Breast epithelium (tissue), 4 donors: Measurements from ENCODE around the gene SLC4A8. TPM values are rescaled to one million over a fixed set of nuclear protein-coding genes. Genes with fewer than 3 reads are reported as not detected.

Source experiments
- DNase-seq, 2 donors: peaks; one replicate each; pipeline ENCODE4 v3.0.0-alpha.2; 2019; ENCODE audit warnings: low spot score in 2 of 2
- H3K27ac ChIP-seq, 2 donors: fragments of 200-600 bp; sonication (generic) in 1 of 2; one replicate each; pipeline ENCODE4 v1.5.1; 2016 to 2019; ENCODE audit warnings: mild to moderate bottlenecking in 1 of 2
- H3K27me3 ChIP-seq, 2 donors: fragments of 200-600 bp; sonication (generic) in 1 of 2; one replicate each; pipeline versions ENCODE4 v1.5.1 to v1.6.0; 2017 to 2019; ENCODE audit warnings: control low read depth in 1 of 2, mild to moderate bottlenecking in 1 of 2
- H3K36me3 ChIP-seq: fragments of 200-600 bp; one replicate; pipeline ENCODE4 v1.5.1; 2019
- H3K4me1 ChIP-seq, 2 donors: fragments of 200-600 bp; sonication (generic); one replicate each; pipeline ENCODE4 v1.5.1; 2016 to 2019; ENCODE audit warnings: control low read depth in 1 of 2
- H3K4me3 ChIP-seq, 3 donors: fragments of 200-600 bp; sonication (generic); 1 replicate in 2 of 3; 2 replicates in 1 of 3; pipeline ENCODE4 v1.5.1; 2016 to 2019; ENCODE audit warnings: mild to moderate bottlenecking in 3 of 3, moderate library complexity in 2 of 3
- H3K9me3 ChIP-seq, 2 donors: fragments of 200-600 bp; sonication (generic) in 1 of 2; one replicate each; pipeline ENCODE4 v1.5.1; 2016 to 2019; ENCODE audit warnings: control low read depth in 1 of 2
- POLR2A ChIP-seq: fragments of 450-650 bp; IDR thresholded peaks from one replicate; pipeline ENCODE4 v1.6.1; 2016; ENCODE audit warnings: antibody characterized with exemption, mild to moderate bottlenecking, moderate library complexity
- POLR2AphosphoS5 ChIP-seq, 3 donors: sonication (generic); formaldehyde crosslinking; IDR thresholded peaks; one replicate each; pipeline ENCODE4 v1.6.1; 2017; ENCODE audit warnings: antibody characterized with exemption in 3 of 3
- intact Hi-C: fragments of 100-400 bp; cut with DNase I; formaldehyde crosslinking; loops from one replicate; pipeline ENCODE4 v1.15.1; 2023; ENCODE audit warnings: low total_unique reads
- total RNA-seq, 3 donors: library from RNA; depleted of rRNA; stranded (reverse); fragments of >200 nt; gene quantifications; one replicate each; pipeline ENCODE4 v1.1.0, GENCODE V29; 2016
- TF ChIP-seq, protein P1 (sequence below), 3 donors: fragments of 450-650 bp; IDR thresholded peaks; one replicate each; pipeline ENCODE4 v1.5.1; 2016 to 2017; ENCODE audit warnings: antibody characterized with exemption in 3 of 3, mild to moderate bottlenecking in 3 of 3, moderate library complexity in 3 of 3

The SLC4A8 gene
- total RNA-seq, 3 donors from 2014 or later = 0.64 to 8.3 (median 6.2) TPM

DNA sequence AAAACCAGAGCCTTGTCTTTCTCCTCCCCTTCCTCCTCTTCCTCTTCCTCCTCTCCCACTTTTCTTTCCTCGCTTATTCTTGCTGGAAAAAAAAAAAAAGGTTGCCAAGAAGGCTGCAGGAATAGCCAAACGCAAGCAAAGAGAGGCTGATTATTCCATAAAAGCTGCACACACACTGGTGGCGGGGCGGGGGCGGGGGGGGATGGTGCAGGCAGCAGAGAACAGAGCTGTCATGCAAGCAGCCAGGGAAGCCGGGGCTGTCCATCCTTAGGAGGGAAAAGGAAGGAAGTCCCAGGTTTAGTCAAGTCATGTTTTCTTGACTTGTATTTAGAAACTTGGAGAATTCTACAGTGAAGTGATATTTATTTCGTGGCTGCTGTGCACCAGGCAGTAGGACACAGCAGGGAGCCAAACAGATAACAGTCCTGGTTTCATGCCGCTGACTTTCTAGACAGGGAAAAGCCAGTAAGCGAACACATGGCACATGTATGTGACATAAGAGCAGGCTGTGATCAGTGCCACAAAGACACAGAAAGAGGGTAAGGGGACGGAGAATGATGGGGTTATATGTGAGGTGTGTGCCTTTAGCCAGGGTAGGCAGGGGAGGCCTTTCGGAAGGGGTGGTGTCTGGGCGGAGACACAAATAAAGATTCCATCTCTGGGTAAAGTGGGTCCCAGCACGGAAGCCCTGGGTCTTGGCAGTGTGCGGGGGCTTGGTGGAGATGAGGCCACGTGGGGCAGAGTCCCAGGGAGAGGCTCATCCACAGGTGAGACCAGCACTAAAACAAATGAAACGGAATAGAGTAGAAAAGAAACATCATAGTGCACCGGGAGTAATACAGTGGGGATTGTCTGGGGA is 109.8 kb downstream of the SLC4A8 start:
- no peak overlapping the region for H3K27ac ChIP-seq
- H3K4me1 ChIP-seq = no peaks in the 10 kb centered on the region
- H3K36me3 ChIP-seq = no peaks in the 10 kb centered on the region
- H3K9me3 ChIP-seq = no peaks in the 10 kb centered on the region
- H3K27me3 ChIP-seq = peaks cover 0 to 3% of the 10 kb centered on the region in 2 donors
- no peak overlapping the region for H3K4me3 ChIP-seq
- TF ChIP-seq, protein P1, sequence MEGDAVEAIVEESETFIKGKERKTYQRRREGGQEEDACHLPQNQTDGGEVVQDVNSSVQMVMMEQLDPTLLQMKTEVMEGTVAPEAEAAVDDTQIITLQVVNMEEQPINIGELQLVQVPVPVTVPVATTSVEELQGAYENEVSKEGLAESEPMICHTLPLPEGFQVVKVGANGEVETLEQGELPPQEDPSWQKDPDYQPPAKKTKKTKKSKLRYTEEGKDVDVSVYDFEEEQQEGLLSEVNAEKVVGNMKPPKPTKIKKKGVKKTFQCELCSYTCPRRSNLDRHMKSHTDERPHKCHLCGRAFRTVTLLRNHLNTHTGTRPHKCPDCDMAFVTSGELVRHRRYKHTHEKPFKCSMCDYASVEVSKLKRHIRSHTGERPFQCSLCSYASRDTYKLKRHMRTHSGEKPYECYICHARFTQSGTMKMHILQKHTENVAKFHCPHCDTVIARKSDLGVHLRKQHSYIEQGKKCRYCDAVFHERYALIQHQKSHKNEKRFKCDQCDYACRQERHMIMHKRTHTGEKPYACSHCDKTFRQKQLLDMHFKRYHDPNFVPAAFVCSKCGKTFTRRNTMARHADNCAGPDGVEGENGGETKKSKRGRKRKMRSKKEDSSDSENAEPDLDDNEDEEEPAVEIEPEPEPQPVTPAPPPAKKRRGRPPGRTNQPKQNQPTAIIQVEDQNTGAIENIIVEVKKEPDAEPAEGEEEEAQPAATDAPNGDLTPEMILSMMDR (IDR thresholded peaks at IDR 0.05) = no peak
- TF ChIP-seq POLR2A (no peak), POLR2AphosphoS5 (IDR thresholded peaks at IDR 0.05) (no peak)
- intact Hi-C loops = no loop called here
- no peak for DNase-seq

DNA sequence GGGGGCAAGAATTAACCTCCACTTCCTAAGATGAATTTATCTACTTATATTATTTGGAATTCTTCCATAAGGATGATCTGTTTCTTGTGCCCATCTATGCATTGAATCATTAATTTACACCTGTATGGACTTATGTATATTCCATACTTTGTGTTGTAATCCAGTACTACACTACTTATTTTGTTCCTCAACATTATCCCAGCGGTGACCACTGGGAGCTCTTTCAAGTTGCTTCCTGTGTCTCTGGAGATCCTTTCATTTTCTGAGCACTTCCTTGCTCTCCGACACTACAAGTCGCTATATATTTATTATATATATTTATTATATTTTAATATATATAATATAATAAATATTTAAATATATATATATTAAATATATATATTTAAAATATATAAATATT is 111.5 kb downstream of the SLC4A8 start:
- no peaks in the 10 kb centered on the region for H3K36me3 ChIP-seq
- H3K9me3 ChIP-seq = no peaks in the 10 kb centered on the region
- intact Hi-C loops = no loop called here
- no peak for DNase-seq
- TF ChIP-seq POLR2AphosphoS5 (IDR thresholded peaks at IDR 0.05) = no peak
- no peak for TF ChIP-seq POLR2A
- TF ChIP-seq, protein P1 (IDR thresholded peaks at IDR 0.05) = no peak
- H3K27ac ChIP-seq = no peak overlapping the region
- no peak overlapping the region for H3K4me3 ChIP-seq
- peaks cover 0 to 3% of the 10 kb centered on the region in 2 donors for H3K27me3 ChIP-seq
- H3K4me1 ChIP-seq = no peaks in the 10 kb centered on the region

DNA sequence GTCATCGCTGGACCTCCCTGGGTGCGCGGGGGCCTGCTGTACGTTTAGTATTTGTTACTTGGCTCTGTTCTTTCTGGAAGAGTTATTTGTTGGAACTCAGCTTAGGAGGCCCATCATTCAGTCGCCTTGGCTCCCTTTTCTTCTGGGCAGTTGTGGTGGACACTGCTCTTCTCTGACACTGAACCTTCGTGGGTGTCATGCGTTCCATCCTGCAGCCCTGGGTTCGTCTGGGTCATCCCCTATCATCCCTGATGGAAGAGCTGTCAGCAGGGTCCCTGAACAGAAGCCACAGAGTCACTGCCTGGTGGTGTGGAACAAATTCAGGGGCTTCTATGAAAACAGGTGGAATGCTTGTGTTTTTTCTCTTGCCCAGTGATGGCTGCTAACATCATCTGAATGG is 113.5 kb downstream of the SLC4A8 start:
- Histone ChIP-seq H3K27me3 (peaks cover 0 to 3% of the 10 kb centered on the region in 2 donors), H3K9me3 (no peaks in the 10 kb centered on the region), H3K4me1 (no peaks in the 10 kb centered on the region), H3K36me3 (no peaks in the 10 kb centered on the region), H3K27ac (no peak overlapping the region), H3K4me3 (no peak overlapping the region)
- TF ChIP-seq, protein P1 (IDR thresholded peaks at IDR 0.05) = no peak
- intact Hi-C loops = no loop called here
- DNase-seq = no peak

DNA sequence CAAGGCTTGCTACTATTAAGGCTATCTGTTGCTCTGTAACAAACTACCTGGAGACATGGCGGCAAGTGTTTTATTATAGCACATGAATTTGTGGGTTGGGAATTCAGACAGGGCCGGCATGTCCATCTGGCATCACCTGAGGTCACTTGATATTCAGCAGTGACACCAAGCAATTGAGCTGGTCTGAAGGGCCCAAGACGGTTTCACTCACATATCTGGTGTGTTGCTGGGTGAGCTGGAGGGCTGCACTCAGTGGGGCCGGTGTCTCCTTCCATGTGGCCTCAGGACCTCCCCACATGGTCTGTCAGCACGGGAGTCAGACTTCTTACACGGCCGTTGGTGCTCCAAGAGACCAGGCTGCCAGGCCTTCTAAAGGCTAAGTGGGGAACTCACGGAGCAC is 114.0 kb downstream of the SLC4A8 start:
- H3K36me3 ChIP-seq = no peaks in the 10 kb centered on the region
- intact Hi-C loops = no loop called here
- no peak overlapping the region for H3K4me3 ChIP-seq
- no peak for DNase-seq
- H3K27me3 ChIP-seq = peaks cover 0 to 3% of the 10 kb centered on the region in 2 donors
- TF ChIP-seq POLR2A (no peak), POLR2AphosphoS5 (IDR thresholded peaks at IDR 0.05) (no peak)
- TF ChIP-seq, protein P1 (IDR thresholded peaks at IDR 0.05) = no peak
- H3K4me1 ChIP-seq = no peaks in the 10 kb centered on the region
- H3K27ac ChIP-seq = no peak overlapping the region
- H3K9me3 ChIP-seq = no peaks in the 10 kb centered on the region

DNA sequence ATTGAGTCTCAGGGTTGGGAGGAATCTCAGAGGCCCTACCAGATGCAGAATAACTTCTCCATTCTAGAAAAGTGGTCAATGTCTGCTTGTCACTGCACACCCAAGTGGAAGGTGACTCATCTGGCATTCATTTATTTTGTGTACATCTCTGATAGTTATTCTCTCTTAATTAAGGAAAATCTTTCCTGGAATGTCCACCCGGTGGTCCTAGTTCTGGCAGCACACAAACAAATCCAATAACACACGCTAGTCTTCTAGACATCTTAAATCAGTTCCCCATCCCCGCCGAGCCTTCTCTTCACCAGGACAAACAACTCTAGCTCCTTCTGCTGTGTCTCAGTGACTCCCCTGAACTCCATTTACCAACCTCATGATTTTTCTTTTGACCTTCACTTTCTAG is 116.4 kb downstream of the SLC4A8 start:
- Histone ChIP-seq H3K9me3 (no peaks in the 10 kb centered on the region), H3K36me3 (no peaks in the 10 kb centered on the region), H3K4me3 (no peak overlapping the region), H3K27ac (no peak overlapping the region), H3K4me1 (no peaks in the 10 kb centered on the region), H3K27me3 (no peaks in the 10 kb centered on the region)
- TF ChIP-seq POLR2AphosphoS5 (IDR thresholded peaks at IDR 0.05) = no peak
- TF ChIP-seq, protein P1 (IDR thresholded peaks at IDR 0.05) = no peak
- TF ChIP-seq POLR2A = no peak
- no peak for DNase-seq
- intact Hi-C loops = no loop called here
